Activated CD8-positive, alpha-beta memory T cell treated with anti-CD3 and anti-CD28 coated beads for 1 hour (primary cell): ENCODE results near the gene ENOX1.

Source experiments
- DNase-seq, 2 donors: peaks; one replicate each; pipeline ENCODE4 v3.0.0-alpha.2; 2020; ENCODE audit warnings: low read depth in 1 of 2; ENCODE audit errors: extremely low read depth in 1 of 2

The ENOX1 gene

DNA sequence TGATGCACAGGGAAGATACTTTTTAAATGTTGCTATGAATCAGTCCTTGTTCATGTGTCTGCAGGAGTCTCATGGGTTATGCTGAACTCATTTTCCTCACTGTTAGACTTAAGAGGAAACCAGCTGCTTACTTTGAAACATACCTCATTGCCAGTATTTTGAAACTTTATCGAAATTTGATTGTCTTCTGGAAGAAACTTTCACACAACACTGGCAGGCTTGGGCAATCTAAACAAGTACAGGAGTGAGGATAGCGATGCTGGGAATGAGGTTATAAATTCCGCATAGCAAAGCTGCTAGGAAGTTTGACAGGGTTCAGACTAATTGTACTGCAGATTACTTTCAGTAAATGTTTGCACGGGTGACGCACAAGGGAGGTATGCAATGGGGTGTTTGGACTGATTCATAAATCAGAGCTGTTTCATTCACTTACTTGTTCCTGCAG is 517.7 kb downstream of the ENOX1 start:
- no peak for DNase-seq

DNA sequence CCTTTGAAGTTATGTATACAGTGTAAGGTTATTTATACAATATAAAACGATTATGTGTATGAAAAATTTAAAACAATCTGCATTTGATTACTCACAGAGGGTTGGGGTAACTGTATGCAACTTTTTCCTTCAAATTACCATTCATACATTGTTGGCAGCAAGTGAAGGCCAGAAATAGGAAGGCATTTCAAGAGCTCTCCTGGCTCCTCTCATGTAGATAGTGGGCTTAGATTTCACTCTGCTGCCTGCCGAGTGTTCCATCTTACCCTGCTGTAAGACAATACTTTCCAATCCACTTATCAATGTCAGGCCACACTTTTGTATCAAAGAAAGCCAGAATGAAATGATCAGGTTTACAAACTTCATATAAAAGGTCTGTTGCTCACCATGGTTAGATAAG is 518.1 kb downstream of the ENOX1 start:
- no peak for DNase-seq

GRCh38 chr13:43267916-43268315 is 518.9 kb downstream of the ENOX1 start:
- no peak for DNase-seq

DNA sequence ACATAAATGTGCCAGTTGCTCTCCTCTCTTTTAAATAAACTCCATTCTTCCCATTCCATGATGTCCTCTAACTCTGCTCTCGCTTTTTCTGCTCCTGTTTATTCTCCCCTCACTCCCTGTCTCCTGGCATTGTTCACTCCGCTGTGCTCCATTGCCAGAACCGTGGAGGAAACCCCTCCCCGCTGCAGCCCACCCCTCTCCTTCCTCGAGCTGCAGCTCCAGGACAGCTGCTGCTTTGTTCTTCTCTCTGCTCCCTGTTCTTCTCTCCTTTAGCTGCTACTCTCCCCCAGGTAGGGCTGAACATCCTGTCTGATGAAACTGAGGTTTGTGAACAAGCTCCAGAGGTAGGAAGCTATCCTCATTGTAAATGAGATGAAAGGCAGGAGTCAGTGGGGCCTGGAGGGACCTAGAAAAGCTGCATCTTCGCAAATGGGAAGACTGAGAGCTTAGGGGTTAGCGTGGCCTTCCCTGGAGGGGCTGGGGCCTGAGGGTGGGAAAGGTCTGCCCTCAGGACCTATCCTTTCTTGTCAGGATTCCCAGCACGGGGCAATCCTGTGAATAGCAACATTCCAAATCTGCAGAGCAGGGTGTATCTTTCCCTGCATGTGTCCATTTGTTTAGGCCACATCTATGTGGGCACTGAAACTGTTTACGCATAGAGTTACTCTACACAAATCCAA is 519.7 kb downstream of the ENOX1 start:
- no peak for DNase-seq

GRCh38 chr13:43265028-43265427 is 521.7 kb downstream of the ENOX1 start:
- DNase-seq: no peak

- no peak for DNase-seq
These were observed 522.3 kb downstream of the ENOX1 start for GRCh38 chr13:43264458-43264857.

- no peak for DNase-seq
These were observed 523.7 kb downstream of the ENOX1 start for GRCh38 chr13:43263047-43263446.

GRCh38 chr13:43260999-43261398 is 525.8 kb downstream of the ENOX1 start:
- no peak for DNase-seq

DNA sequence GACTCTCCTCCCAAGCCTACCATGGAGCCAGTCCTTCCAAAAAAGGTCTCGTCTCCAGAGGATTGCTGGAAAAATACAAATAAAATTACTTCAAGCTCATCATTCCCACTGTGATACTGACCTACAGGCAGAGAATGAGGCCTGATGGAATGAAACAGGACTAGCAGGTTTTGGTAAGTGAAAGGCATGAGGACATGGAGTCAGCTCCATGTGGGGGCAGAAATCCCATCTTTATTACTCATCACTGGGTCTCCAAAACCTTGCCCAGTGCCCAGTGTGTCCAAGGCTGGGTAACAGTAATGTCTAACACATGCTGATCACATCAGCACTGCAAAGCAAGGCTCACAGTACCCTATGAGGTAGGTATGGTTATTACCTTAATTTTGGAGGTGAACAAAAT is 528.0 kb downstream of the ENOX1 start:
- no peak for DNase-seq

GRCh38 chr13:43257765-43258164 is 529.0 kb downstream of the ENOX1 start:
- no peak for DNase-seq

DNA sequence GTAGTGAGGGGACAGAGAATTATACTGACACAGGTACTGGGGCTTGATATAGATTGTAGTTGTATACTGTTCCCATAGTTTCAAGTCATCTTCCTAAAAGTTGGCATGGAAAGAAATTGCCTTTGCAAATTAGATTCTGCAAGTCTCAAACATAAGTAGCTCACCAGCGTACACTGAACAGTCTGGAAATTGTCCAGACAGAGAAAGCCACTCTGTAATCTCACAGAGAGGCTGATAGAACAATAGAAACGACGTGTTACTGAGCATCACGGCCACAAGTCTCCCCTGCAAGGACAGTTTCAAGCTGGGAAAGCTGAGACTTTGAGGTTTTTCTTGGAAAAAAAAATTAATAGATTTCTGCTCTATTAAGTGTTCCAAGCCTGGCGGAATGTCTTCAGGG is 534.8 kb downstream of the ENOX1 start:
- no peak for DNase-seq

DNA sequence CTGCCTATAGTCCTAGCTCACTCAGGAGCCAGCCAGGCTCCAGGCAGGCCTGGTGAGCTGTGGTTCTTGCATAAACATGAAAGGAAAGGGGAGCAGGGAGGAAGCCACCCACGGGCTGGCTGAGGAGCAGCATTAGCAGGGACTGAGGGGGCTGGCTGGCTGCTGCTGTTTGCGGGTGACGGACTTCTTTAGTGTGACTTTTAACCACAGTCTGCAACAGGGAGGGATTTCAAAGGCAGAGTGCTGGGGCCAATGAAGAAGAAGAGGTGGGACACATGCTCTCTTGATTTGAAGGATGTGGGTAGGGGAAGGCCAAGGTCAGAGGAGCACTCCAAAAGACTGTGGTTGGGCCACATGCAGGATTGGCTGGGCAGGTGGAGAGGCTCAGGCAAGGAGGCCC is 540.4 kb downstream of the ENOX1 start:
- DNase-seq: no peak

GRCh38 chr13:43245374-43245964 is 541.3 kb downstream of the ENOX1 start:
- DNase-seq: no peak

DNA sequence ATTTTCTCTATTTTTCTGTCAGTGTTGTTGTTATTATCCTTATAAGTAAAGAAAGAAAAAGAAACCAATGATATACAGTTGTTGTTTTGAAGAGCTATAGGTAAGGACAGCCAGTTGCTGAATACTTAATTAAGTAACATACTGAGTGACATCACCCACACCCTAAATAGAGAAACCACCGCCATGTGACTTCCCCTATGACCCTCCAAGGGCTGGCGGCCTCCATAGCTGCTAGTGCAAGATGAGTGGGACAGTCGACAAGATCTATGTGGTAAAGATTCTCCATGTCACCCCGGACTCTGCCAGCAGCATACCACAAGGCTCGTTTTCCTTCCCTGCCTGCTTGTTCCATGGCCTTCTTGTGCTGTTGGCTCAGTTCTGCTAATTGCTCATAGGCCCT is 542.3 kb downstream of the ENOX1 start:
- no peak for DNase-seq

GRCh38 chr13:43243711-43244110 is 543.1 kb downstream of the ENOX1 start:
- DNase-seq: no peak

GRCh38 chr13:43242040-43242439 is 544.7 kb downstream of the ENOX1 start:
- DNase-seq: no peak

- no peak for DNase-seq
These were observed 546.5 kb downstream of the ENOX1 start for GRCh38 chr13:43240278-43240677.

DNA sequence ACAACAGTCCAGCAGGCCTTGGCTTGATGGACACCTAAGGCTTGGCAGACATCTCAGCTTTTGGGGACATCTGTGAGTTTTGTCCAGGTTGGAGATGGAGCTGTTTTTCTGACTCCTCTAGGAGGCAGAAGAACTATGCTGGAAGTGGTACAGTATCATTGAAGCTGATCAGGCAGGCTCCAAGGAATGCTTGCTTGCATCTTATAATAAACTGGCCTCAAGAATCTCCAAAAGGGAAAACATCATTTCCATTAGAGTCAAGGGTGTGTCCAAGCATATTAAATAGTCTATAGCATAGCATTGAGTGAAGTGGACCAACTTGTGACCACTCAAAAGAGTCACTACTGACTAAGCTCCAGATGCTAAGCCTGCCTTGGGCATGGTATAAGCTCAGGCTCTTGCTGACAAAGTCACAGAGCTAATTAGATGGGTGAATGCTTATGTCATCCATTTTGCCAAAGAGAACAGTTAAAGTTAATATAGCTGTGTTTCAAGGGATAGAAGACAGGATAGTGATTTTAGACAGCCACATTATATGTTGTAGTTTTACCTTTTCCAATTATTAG is 547.4 kb downstream of the ENOX1 start:
- no peak for DNase-seq

GRCh38 chr13:43238341-43239083 is 548.3 kb downstream of the ENOX1 start:
- DNase-seq: no peak

- no peak for DNase-seq
These were observed 549.2 kb downstream of the ENOX1 start for GRCh38 chr13:43237616-43238015.

DNA sequence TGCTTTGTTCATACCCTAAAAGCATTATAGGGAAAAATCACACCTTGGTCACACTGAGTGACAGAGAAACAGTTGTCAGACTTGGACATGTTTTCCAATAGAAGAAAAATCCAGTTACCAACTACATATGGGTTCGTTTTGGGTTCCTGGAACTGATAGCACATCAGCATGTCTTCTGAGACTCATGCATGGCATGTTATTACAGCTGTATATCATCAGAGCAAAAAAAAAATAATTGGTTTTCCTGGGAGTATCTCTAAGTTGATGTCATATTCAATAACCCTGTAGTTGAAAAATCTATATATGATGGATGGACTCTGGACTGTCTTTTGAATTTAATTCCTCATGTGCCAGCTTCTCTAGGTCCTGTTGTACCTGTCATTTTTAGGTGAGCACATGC is 551.7 kb downstream of the ENOX1 start:
- DNase-seq: no peak

DNA sequence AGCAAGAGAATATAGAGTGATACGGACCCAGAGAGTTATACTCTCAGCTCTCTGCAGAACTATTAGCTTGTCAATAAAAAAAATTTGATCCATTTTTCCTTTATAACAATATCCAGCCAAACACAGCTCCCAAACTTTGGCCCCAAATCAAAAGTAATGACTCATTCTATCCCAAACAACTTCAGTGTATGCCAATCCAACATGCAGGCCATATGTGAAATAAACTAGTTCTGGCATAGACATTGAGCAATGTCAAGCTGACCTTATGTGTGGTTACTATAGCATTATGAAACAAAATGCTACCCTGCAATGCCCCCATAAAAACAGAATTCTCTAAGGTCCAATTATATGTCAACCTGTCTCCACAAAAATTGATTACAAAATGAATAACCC is 553.9 kb downstream of the ENOX1 start:
- DNase-seq: no peak
